ENCODE measurements around the gene ATP11A.

Gene ATP11A

DNA sequence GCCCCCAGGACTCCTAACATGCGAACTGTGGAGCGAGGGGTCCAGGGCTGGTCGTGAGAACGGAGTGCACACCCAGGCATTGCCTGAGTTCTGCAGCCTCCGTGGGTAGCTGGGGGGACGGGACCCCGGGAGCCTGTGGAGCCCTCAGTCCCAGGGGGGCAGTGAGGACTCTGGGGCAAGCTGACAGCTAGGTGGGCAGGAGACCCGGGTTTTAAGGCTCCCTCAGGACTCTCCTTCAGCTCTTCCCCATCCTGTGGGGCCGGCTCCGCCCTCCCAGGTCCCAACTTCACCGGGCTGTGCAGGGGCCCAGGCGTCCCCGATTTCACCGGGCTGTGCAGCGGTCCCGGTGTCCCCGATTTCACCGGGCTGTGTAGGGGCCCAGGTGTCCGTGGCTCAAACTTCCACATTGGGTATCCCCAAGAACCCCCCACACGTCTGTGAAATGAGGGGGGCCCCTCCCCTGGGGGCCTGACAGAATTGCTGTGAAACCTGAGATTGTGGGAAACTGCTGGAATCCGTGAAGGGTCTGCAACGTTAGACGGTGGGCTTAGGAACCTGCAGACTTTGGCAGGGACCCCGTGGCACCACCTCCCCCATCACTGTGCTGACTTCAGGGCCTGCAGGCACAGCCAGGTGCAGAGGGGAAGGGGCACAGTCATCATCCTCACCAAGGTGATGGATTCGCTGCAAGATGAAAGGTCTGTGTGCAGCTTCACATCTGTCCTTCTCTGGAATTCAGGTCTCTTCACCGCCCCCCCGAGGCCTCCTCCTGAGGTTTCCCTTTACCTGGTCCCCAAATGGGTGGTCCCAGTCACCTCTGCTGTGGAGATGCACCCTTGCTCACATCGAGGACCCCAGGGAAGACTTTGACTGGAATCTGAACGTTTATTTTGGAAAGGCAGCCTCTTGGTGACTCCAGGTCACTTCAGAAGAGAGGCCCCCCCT lies 206.0 kb downstream of the ATP11A start:
- DNase-seq (ENCODE audit: extremely low spot score, insufficient read length, low read depth) (no peak), FAIRE-seq (no peak)

DNA sequence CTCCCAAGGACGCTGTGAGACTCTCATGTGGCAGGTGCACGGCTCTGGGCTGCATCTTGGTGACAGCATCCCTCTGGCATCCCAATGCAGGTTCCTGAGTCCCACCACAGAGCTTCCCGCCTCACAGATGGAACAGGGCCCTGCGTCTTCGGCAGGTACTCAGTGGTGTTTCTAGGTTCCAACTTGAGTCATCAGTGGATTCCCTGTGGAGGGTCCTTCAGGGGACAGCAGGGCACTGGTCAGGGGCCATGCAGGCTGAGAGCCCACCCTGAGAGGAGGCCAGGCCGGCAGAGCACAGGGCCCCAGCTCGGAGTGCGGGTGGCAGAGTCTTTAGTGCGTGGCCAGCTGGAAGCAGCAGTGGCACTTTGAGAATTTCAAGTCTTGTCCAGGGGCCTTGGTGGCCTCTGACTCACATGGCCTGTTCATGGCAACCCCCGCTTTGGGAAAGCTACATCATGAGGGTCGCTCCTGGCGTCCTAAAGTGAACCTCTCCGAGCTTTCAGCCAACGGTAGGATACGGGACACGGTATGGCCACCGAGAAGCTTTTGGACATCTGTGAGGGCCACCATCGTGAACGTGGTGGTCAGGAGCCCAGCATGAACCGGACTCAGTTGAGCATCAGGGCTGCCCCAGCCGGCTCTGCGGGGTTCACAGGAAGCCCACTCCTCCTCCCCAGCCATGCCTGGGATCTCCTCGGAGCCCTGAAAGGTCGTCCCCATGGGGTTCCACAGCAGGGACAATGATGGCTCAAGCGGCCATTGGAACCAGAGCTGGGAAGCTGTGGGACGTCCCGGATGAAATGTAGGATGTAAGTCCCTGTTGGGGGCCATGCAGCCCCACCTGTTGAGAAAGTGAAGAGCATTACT lies 207.1 kb downstream of the ATP11A start:
- FAIRE-seq = no peak
- DNase-seq (ENCODE audit: extremely low spot score, insufficient read length, low read depth) = no peak

DNA sequence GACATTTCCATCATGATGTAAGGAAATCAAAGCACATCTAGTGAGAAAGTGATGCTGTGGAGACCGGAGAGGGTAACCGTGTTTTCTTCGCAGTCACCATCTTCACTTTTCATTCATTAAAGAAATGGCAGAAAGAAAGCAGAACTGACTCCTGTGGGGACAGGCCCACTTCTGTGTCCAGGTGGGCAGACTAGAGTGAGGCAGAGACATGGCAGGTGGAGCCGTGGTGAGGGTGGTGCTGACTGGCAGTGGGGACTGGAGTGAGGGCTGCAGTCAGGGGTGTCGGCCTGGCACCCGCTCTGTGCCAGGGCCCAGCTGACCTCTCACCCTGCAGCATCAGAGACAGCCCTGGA lies 207.7 kb downstream of the ATP11A start:
- FAIRE-seq (no peak), DNase-seq (ENCODE audit: extremely low spot score, insufficient read length, low read depth) (no peak)

DNA sequence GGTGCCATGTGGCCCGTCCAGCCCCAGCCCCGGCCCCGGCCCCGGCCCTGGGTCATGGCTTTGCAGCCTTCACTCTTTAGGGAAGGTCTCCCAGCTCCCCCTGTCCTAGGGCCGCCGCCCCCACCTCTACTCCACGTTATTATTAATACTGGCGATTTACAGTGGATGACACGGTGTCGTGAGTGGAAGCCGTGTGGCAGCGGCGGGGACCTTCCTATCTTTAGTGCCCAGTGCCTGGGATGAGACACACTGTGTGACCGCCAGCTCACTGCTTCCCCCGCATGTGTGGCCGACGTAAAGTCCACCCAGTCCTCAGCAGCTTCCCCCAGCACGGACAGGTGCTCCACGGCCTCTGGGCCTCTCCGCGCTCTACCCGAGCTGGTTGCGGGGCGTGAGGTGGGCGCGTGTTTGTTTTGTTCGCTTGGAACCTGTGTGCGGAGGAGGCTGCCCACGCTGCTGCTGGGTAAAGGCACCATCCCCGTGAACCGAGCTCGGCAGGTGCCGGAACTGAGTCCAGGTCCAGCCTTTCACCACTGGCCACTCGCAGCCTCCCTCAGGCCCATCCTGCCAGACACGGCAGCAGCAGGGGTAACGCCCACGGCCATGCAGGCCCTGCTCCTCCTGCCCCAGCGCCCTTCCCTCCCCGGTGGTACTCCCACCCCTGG lies 208.2 kb downstream of the ATP11A start:
- DNase-seq (ENCODE audit: extremely low spot score, insufficient read length, low read depth) = no peak
- no peak for FAIRE-seq

DNA sequence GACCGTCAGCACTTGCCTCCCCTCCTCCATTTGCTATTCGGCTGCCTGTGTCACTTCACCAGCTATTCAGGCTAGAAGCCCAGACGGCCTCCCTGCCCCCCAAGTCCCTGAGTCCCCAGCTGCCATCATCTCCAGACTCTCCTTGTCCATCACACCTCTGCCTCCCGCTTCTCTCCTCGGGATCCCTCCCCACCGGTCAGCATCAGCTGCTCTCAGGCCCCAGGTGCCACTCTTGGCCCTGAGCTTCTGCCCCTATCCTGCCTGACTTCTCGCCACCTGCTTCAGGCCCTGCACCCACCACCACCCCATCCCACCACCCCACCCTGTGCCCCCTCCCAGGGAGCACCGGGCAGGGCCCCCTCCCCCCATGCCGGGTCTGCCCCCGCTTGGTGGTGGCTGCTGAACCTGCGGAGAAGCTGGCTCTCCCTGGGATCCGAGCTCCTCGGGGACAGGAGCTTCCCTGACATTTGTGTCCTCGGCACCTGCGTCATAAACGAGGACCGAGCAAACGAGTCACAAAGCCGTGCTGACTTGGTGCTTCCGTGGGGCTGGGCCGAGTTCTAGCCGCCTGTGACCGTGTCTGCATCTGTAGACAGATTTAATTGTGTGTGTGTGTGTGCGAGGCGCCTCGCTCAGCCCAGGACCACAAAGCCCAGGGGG lies 208.9 kb downstream of the ATP11A start:
- DNase-seq (ENCODE audit: extremely low spot score, insufficient read length, low read depth) = no peak
- no peak for FAIRE-seq

DNA sequence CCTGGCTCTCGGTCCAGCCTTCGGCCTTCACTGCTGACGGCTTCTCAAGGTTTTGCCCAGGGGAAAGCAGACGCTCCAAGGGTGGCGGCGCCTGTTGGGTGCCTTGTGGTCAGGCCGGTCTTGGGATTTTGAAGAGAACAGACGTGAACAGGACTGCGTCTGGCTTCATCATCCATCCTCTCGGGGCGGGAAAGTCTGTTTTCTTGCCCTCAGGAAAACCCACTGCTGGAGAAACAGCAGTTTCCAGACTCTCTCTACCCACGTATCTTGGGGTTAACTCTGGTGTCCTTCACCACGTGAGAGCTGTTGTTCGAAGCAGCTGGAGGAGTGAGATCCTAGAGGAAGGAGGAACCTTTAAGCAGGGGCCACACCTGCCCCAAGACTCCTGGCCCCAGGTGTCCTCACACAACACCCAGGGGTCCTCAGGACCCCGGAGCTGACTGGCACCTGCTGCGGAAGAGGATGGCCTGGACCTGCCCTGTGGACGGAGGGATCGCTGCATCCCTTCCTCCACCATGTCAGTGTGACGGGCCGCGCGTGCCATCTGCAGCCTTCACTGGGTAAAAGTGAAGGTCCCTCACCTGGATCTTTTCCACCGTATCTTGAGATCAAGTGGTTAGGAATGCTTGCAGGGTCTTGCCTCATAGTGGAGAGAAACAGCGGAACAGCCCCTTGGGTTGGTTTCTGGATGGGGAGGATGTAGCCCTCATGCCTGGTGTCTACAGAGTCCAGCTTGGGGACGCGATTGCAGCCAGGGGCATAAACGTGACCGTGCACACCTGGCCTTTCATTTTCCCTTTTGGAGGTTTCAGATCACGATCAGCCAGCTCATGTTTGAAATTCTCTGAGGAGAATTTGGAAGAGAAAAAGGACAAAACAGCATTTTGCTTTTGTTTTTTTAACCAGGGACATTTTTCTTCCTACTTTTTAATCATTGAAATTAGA lies 209.7 kb downstream of the ATP11A start:
- FAIRE-seq = no peak

DNA sequence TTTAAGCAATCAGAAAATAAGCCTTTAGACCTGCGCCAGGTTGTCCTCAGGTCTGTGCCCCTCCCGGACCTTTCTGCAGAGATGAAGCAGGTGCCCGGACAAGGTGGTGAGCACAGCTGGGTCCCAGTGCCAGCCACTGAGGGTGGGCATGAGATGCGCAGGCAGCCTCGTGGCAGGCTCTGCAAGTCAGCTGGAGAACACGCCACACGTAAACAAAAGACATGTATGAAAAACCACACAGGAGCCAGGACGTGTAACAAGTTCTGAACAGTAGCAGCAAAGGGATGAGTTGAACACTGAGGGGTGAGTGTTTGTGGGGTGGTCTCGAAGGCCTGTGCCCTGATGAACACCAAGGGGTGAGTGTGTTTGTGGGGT lies 210.4 kb downstream of the ATP11A start:
- FAIRE-seq (no peak), DNase-seq (ENCODE audit: extremely low spot score, insufficient read length, low read depth) (no peak)

More for the DNA sequence above, 209.7 kb downstream of the ATP11A start:
- DNase-seq (ENCODE audit: extremely low spot score, insufficient read length, low read depth) = no peak

DNA sequence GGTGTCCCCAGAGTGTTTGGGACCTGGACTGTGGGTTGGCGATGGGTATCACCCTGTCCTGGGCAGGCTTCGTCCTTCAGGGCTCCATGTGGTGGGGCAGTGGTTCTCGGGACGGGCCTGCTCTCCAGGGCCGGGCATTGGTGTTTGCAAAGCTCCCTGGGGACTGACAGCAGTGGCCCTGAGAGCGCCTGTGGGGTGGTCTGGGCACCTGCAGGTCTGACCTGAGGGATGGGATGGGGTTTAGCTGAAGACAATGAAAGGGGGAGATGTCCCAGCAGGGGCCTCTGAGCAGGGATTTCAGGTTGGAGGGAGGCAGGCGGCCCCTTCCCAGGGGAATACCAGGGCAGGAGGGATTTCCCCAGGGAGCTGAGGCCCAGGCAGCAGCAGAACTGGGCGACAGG lies 210.9 kb downstream of the ATP11A start:
- FAIRE-seq (no peak), DNase-seq (ENCODE audit: extremely low spot score, insufficient read length, low read depth) (no peak)

DNA sequence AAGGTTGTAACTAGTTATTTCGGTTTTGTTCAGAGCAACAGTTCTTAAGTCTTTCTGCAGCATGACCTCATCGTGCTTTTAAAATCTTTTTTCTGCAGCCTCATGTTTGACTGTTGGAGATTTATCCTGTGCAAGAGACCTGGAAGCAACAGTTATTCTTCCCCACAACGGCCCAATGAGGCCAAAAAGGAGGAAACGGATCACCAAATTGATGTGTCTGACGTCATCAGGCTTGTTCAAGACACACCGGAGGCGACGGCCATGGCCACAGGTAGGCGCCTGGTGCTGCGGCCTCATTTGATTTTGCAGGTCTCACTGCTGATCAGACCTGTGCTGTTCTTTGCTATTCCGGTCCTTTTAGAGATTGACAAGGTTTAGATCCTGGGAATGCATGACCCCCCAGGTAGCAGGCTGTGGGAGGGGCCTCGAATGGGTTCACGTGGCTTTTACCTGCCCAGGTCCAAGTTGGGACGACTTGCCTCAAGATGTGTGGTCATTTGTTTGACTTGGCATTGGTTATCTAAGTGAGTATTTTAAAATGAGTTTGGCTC lies 212.3 kb downstream of the ATP11A start:
- DNase-seq (ENCODE audit: extremely low spot score, insufficient read length, low read depth) = no peak
- FAIRE-seq = no peak

DNA sequence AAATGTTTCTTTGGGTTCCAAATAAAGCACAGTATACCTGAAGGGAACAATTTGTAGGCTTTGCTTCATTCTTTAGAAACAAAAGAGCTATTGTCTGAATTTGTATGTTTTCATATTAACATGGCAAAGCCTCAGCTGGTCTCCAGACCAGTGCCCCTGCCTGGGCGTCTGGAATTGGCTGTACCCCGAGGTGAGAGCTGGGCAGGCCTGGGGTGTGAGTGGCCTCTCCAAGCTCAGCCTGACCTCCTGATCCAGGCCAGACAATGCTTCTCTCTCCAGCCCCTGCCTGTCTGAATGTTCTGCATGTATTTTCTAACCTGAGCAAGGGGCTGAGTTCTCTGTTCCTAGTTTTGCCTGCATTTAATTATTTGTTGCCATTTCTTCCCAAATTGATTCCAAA lies 212.8 kb downstream of the ATP11A start:
- FAIRE-seq (no peak), DNase-seq (ENCODE audit: extremely low spot score, insufficient read length, low read depth) (no peak)

DNA sequence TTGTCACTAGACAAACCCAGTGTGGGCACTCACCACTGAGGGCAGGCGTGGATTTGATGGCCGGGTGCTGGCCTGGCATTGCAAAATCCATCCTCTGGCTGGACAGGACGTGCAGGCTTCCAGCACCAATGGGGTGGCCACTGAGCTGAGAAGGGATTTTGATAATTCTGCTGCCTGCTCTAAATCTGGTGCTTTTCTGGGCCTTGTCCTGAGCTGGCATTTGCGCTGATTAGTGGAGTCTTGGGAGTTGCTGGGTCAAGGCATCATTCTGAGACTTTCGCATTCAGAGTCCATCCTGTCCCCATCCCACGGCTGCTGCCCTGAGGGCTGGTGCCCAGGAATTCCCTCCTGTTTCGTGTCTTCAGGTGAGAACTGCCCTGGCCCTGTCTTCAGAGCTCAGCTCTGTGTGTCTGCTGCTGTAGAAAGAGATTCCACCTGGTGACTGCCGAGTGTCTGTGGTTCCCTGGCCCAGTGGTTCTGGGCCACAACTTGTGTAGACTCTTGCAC lies 213.3 kb downstream of the ATP11A start:
- DNase-seq (ENCODE audit: extremely low spot score, insufficient read length, low read depth) (no peak), FAIRE-seq (no peak)

DNA sequence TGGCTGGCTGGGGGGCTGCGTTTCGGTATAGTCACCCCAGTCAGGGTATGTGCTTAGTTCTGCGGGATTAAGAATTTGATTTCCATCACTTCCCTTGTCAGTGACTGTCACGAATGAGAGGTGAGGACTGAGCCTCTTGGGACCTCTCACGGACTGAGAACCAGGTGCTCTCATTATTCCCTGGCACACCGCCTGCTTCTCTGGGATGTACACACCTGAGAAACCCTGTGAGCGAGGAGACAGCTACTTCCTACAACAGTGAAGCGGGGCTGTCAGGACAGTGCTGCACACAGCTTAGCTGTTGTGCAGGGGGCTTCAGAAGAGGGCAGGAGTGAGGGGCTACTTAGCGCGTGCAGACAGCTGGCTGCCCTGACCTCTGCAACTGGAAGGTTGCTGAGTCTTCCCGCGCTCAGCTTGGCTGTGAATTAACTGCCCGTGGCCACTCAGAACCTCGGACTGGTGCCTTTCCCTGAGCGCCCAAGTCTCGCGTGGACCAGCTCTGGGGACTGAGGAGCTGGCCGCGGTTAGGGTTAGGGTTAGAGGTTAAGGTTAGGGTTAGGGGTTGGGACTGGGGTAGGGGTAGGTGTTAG lies 213.9 kb downstream of the ATP11A start:
- FAIRE-seq (no peak), DNase-seq (ENCODE audit: extremely low spot score, insufficient read length, low read depth) (no peak)

DNA sequence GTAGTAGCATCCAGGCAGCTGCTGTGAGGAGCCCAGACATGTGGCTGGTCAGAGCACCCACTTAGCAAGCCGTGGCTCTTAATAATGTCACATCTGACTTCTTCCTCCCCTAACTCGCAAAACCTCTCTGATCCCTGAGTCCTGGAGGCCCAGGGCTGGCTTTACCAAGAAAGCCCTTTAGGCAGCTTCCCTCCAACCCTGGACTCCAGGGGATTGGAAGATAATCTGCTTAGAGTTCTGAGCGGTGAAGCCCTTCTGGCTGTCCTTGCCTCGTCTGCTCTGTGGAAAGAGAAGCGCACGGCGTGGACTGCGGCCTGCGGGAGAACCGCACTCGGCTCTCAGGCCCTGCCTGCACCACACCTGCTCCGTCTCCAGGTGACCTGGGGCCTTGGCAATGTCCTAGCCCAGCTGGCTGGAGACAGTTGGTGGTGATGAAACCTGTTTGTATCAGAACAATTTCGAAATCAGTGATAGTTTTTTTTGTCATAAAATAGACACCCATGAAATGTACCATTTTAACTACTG lies 214.7 kb downstream of the ATP11A start:
- FAIRE-seq = no peak
- no peak for DNase-seq (ENCODE audit: extremely low spot score, insufficient read length, low read depth)

DNA sequence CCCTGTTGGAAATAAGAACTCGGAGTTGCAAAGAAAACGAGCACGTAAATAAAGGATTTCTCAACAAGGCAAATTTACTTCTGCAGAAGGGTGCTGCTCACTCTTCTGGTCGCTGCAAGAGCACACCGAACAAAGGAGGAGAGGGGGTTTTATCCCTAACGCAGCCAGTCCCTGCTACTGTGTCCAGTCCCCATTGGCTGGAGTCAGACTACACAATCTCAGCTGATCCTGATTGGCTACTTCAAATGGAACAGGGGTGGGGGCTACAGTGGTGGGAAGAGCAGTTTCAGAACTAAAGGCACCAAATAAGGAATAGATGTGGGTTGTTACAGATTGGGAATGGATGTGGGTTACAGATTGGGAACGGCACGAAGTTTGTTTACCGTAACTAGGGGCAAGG lies 215.2 kb downstream of the ATP11A start:
- DNase-seq (ENCODE audit: extremely low spot score, insufficient read length, low read depth) (no peak), FAIRE-seq (no peak)

DNA sequence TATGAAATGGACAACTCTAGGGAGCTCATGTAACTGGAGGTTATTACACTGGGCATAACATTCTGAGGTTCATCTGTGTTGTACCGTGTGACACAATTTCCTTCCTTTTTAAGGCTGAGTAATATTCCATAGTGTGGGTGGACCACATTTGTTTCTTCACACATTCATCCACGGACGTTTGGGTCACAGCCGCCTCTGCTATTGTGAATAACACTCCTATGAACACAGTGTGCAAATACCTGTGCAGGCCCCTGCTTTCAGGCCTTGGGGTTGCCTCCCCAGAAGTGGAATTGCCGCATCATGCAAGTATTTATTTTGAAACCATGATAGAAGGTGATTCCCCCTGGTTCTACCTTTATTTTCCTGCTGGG lies 215.8 kb downstream of the ATP11A start:
- no peak for FAIRE-seq
- DNase-seq (ENCODE audit: extremely low spot score, insufficient read length, low read depth) = no peak

DNA sequence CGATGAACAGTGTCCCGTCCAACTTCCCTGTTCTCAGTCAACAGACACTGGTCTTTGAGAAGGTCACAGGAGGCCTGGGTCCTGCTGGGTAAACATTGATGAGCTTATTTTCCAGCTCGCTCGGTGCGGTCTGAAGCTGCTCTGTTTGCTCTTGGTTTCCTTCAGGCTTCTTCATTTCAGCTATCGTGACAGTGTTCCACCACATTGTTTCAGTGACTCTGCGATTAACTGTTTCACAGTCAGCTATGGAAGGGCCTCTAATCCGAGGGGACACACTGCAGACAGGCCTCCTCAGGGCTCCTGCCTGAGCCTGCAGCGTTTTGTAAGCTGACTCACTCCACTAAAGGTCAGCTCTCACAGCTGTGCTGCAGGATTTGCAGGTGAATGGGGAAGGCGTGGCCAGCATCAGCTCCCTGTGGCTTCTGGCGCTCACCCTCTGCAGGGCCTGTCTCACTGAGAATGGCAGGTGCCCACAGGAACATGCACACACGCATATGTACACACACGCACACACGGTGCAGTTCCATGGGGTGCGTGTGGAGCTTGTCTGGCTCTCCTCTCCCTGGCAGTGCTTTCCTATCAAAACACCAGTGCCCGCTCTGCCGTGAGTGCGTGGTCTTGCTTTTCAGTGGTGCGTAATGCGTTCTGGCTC lies 216.3 kb downstream of the ATP11A start:
- DNase-seq (ENCODE audit: extremely low spot score, insufficient read length, low read depth) = no peak
- no peak for FAIRE-seq

DNA sequence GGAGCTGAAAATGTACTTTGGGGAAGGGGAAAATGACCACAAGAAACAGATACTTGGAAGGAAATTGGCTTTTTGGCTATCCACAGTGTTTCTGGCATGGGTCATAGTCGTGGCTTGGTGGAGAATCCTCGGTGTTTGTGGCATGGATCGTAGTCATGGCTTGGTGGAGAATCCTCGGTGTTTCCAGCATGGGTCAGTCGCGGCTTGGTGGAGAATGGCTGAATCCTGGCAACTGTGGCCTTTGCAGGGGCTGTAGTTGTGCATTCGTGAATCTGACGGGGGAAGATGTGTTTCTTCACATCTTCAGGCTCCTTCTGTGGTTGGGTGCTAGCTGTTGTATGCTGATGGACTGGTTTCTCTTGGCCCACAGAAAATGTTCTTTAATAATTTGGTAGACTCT lies 217.4 kb downstream of the ATP11A start:
- DNase-seq (ENCODE audit: extremely low spot score, insufficient read length, low read depth) = no peak
- FAIRE-seq = no peak

Data from GM18507 (cell line).